Smooth muscle cell (in vitro differentiated cells): ENCODE data around the gene CPM. TPM values are rescaled to one million over a fixed set of nuclear protein-coding genes. Genes with fewer than 3 reads are reported as not detected.
A peak's percentile ranks its signal among the peaks of the same experiment; 100 is the strongest.

Experiments
- DNase-seq: peaks from one replicate; lab custom pipeline; 2025; ENCODE audit not compliant: unreplicated experiment; lab: John Stamatoyannopoulos, UW
- H2AFZ ChIP-seq: fragments of 200-600 bp; sonication (generic); 2 replicates; pipeline ENCODE4 v1.6.0; 2016; ENCODE audit warnings: antibody characterized with exemption, low read depth, mild to moderate bottlenecking
- H3F3A ChIP-seq: fragments of 200-600 bp; sonication (generic); 2 replicates; pipeline ENCODE4 v1.6.0; 2017; ENCODE audit warnings: antibody characterized with exemption, low read depth
- H3K27ac ChIP-seq: fragments of 200-600 bp; sonication (generic); 2 replicates; pipeline ENCODE4 v1.5.1; 2016; ENCODE audit warnings: low read depth, mild to moderate bottlenecking
- H3K27me3 ChIP-seq: fragments of 200-600 bp; sonication (generic); 2 replicates; pipeline ENCODE4 v1.6.1; 2016; ENCODE audit warnings: low read depth, mild to moderate bottlenecking
- H3K36me3 ChIP-seq: fragments of 200-600 bp; sonication (generic); 2 replicates; pipeline ENCODE4 v1.5.1; 2016; ENCODE audit warnings: low read depth
- H3K4me1 ChIP-seq: fragments of 200-600 bp; sonication (generic); 2 replicates; pipeline ENCODE4 v1.5.1; 2016; ENCODE audit warnings: low read depth
- H3K4me2 ChIP-seq: fragments of 200-600 bp; sonication (generic); 2 replicates; pipeline ENCODE4 v1.6.0; 2016; ENCODE audit warnings: mild to moderate bottlenecking
- H3K4me3 ChIP-seq: fragments of 200-600 bp; sonication (generic); 2 replicates; pipeline ENCODE4 v1.5.1; 2016; ENCODE audit warnings: mild to moderate bottlenecking
- H3K79me2 ChIP-seq: fragments of 200-600 bp; sonication (generic); 2 replicates; pipeline ENCODE4 v1.6.0; 2016; ENCODE audit warnings: low read depth, mild to moderate bottlenecking
- H3K9ac ChIP-seq: fragments of 200-600 bp; sonication (generic); 2 replicates; pipeline ENCODE4 v1.6.0; 2016; ENCODE audit warnings: low read depth
- H3K9me3 ChIP-seq: fragments of 200-600 bp; sonication (generic); replicated peaks from 2 replicates; pipeline ENCODE4 v1.5.1; 2016; ENCODE audit warnings: low read depth
- H4K20me1 ChIP-seq: fragments of 200-600 bp; sonication (generic); 2 replicates; pipeline ENCODE4 v1.6.0; 2016; ENCODE audit warnings: low read depth
- WGBS: methylation state at CpG from one replicate; pipeline ENCODE4 v1.1.7; 2016; ENCODE audit warnings: low lambda C conversion rate; 5-methylcytosine and 5-hydroxymethylcytosine counted together
- polyA plus RNA-seq: library from polyadenylated mRNA; unstranded; fragments of >200 nt; fragmentation: Nextera tagmentation; extraction: Ambion mirVana; gene quantifications from 2 replicates; pipeline ENCODE4 v1.2.1, GENCODE V29; 2016
- total RNA-seq: library from RNA; depleted of rRNA; stranded (reverse); fragments of >200 nt; gene quantifications from 2 replicates; pipeline ENCODE4 v1.2.3, GENCODE V29; 2014
- TF ChIP-seq, protein P1 (sequence below): fragments of 200-600 bp; sonication (generic); IDR thresholded peaks from 2 replicates; pipeline ENCODE4 v1.5.1; 2017; ENCODE audit warnings: borderline replicate concordance, mild to moderate bottlenecking, antibody characterized with exemption; ENCODE audit not compliant: insufficient read depth, poor library complexity, severe bottlenecking

Gene CPM
- total and polyA plus RNA-seq, 2 experiments from 2014 or later, result 0.57 to 6.2 TPM

DNA sequence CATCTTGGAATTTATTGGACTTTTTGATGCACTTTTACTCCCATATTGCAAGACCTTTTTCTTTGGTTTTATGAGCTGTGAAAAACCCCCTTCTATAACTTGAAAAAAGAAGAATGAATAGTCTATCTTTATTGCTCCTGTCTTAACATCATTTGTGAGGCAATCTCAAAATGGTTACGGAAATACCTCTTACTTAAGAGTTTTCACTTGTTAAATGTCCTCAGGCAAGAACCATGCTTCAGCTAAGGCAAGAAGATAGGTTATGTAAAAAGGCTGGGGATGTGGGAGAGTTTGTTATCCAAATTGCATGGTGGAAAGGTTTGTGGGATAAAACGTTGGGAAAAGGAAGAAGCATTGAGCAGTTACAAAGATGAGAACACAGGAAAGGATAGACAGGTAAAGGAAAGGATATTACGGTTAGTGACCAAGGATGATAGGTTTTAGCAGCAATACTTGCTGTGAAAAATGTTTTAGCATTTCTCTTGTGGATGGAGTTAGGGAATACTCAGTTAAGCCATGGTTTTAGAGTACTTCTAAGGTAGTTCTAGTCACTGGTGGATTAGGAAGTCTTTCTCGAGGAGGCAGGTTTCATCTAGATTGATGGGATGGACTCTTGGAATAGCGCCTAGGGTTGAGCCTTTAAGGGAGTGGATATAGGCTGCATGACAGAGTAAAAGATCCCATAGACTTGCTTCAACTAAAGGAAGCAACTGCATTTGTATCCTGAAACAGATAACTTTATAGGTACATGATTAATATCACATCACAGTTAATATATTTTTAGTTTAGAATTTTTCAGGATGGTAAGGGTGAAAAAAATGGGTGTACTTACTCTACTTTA is 94.7 kb downstream of the CPM start:
- Histone ChIP-seq H3K27ac (no peak overlapping the region), H3K4me2 (no peak overlapping the region), H3K27me3 (no peaks in the 10 kb centered on the region), H3F3A (peaks cover 15% of the 10 kb centered on the region), H3K9ac (no peak overlapping the region), H3K4me3 (no peak overlapping the region), H3K9me3 (no peaks in the 10 kb centered on the region), H2AFZ (no peak overlapping the region), H4K20me1 (peaks cover 100% of the 10 kb centered on the region), H3K36me3 (peaks cover 57% of the 10 kb centered on the region), H3K4me1 (peaks cover 7% of the 10 kb centered on the region), H3K79me2 (peaks cover 16% of the 10 kb centered on the region)
- DNase-seq, result no peak
- 79% methylated on average over 5 of the region's 5 CpGs for WGBS
- TF ChIP-seq, protein P1, sequence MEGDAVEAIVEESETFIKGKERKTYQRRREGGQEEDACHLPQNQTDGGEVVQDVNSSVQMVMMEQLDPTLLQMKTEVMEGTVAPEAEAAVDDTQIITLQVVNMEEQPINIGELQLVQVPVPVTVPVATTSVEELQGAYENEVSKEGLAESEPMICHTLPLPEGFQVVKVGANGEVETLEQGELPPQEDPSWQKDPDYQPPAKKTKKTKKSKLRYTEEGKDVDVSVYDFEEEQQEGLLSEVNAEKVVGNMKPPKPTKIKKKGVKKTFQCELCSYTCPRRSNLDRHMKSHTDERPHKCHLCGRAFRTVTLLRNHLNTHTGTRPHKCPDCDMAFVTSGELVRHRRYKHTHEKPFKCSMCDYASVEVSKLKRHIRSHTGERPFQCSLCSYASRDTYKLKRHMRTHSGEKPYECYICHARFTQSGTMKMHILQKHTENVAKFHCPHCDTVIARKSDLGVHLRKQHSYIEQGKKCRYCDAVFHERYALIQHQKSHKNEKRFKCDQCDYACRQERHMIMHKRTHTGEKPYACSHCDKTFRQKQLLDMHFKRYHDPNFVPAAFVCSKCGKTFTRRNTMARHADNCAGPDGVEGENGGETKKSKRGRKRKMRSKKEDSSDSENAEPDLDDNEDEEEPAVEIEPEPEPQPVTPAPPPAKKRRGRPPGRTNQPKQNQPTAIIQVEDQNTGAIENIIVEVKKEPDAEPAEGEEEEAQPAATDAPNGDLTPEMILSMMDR, result no peak

DNA sequence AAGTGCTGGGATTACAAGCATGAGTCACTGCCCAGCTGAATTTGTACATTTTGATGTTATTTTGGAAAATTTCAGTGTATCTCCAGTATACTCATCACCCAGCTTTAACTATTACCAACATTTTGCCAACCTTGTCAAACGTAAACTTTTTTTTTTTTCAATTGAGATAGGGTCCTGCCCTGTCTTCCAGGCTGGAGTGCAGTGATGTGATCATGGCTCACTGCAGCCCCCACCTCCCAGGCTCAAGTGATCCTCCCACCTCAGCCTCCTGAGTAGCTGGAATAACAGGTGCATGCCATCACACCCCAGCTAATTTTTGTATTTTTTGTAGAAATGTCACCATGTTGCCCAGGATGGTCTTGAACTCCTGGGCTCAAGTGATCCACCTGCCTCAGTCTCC is 95.8 kb downstream of the CPM start:
- TF ChIP-seq, protein P1, result no peak
- peaks cover 50% of the 10 kb centered on the region for H3K36me3 ChIP-seq
- peaks cover 7% of the 10 kb centered on the region for H3K4me1 ChIP-seq
- H3K79me2 ChIP-seq, result peaks cover 16% of the 10 kb centered on the region
- no peak overlapping the region for H3K4me2 ChIP-seq
- no peaks in the 10 kb centered on the region for H3K9me3 ChIP-seq
- peaks cover 8% of the 10 kb centered on the region for H3F3A ChIP-seq
- H3K27me3 ChIP-seq, result no peaks in the 10 kb centered on the region
- no peak overlapping the region for H3K27ac ChIP-seq
- H4K20me1 ChIP-seq, result peaks cover 96% of the 10 kb centered on the region
- no peak overlapping the region for H3K4me3 ChIP-seq
- no peak for DNase-seq
- WGBS, result 89% methylated on average over 1 of the region's 1 CpG
- no peak overlapping the region for H3K9ac ChIP-seq
- H2AFZ ChIP-seq, result no peak overlapping the region

GRCh38 chr12:68835333-68835908 is 97.5 kb downstream of the CPM start:
- WGBS, result 56% methylated on average over 10 of the region's 10 CpGs
- Histone ChIP-seq H3K27me3 (no peaks in the 10 kb centered on the region), H3K27ac (peak overlapping the region; percentile 5), H3K4me3 (no peak overlapping the region), H3K79me2 (peaks cover 16% of the 10 kb centered on the region), H3K4me2 (no peak overlapping the region), H3K36me3 (peaks cover 36% of the 10 kb centered on the region), H3K9ac (no peak overlapping the region), H3F3A (peaks cover 2% of the 10 kb centered on the region), H4K20me1 (peaks cover 96% of the 10 kb centered on the region), H3K9me3 (no peaks in the 10 kb centered on the region), H3K4me1 (peaks cover 7% of the 10 kb centered on the region), H2AFZ (no peak overlapping the region)
- DNase-seq, result no peak
- TF ChIP-seq, protein P1, result no peak

DNA sequence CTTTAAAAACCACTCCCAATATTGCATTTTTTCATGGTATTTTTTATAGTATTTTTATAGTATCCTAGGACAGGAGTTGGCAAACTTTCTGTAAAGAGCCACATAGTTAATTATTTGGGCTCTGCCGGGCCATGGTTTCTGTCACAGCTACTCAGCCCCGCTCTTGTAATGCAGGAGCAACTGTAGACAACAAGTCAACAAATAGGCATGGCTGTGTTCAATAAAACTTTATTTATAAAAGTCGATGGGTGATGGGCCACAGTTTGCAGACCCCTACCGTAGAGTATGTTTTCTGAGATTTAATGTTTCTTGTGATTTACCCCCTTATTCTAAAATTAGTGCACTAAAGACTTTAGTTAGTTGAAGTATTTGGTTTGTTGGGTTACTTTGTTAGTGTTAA is 99.5 kb downstream of the CPM start:
- Histone ChIP-seq H2AFZ (no peak overlapping the region), H3K36me3 (peaks cover 39% of the 10 kb centered on the region), H3F3A (peaks cover 3% of the 10 kb centered on the region), H3K27me3 (no peaks in the 10 kb centered on the region), H3K4me1 (peaks cover 7% of the 10 kb centered on the region), H3K27ac (no peak overlapping the region), H3K79me2 (peaks cover 16% of the 10 kb centered on the region), H3K9me3 (no peaks in the 10 kb centered on the region), H3K4me2 (no peak overlapping the region), H4K20me1 (peaks cover 96% of the 10 kb centered on the region), H3K4me3 (no peak overlapping the region), H3K9ac (no peak overlapping the region)
- TF ChIP-seq, protein P1, result no peak
- 98% methylated on average over 4 of the region's 4 CpGs for WGBS
- no peak for DNase-seq
